ENCODE data around the gene COX14. TPM values are rescaled to one million over a fixed set of nuclear protein-coding genes. Genes with fewer than 3 reads are reported as not detected.
"Not testable (repeated sequence)": the region's sequence is repeated elsewhere in the genome, so short reads cannot be mapped to it uniquely, and the experiment has no call there.

COX14 gene
- polyA plus RNA-seq, 10 donors = 32.3 to 45.6 (median 40.0) TPM

DNA sequence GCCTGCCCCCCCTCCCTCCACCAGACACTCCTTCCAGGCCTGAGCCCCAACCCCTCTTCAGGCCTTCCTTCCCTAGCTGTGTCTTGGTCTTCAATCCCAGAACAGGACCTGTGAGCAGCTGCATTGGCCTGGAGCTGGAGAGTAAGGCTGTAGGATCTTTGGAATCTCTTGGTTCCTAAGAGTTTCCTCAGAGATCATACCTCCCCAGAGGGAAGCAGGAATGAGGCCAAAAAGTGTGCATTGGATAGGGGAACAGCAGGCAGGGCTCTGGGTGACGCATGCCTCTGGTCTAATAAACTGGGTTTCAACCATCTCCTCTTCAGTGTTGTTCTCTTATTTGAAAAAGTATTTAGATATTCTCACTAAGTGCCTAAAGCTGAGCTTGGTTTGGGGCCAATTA lies 28.7 kb upstream of the COX14 start:
- no peak for DNase-seq

DNA sequence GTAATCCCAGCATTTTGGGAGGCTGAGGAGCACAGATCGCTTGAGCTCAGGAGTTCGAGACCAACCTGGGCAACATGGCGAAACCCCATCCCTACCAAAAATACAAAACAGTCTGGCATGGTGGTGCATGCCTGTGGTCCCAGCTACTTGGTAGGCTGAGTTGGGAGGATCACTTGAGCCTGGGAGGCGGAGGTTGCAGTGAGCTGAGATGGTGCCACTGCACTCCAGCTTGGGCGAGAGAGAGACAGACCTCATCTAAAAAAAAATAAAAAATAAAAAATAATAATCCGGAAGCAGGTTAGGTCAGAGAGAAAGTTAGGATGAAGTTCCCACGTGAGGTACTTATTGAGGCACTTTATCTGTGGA lies 27.6 kb upstream of the COX14 start:
- DNase-seq = not testable (repeated sequence)

DNA sequence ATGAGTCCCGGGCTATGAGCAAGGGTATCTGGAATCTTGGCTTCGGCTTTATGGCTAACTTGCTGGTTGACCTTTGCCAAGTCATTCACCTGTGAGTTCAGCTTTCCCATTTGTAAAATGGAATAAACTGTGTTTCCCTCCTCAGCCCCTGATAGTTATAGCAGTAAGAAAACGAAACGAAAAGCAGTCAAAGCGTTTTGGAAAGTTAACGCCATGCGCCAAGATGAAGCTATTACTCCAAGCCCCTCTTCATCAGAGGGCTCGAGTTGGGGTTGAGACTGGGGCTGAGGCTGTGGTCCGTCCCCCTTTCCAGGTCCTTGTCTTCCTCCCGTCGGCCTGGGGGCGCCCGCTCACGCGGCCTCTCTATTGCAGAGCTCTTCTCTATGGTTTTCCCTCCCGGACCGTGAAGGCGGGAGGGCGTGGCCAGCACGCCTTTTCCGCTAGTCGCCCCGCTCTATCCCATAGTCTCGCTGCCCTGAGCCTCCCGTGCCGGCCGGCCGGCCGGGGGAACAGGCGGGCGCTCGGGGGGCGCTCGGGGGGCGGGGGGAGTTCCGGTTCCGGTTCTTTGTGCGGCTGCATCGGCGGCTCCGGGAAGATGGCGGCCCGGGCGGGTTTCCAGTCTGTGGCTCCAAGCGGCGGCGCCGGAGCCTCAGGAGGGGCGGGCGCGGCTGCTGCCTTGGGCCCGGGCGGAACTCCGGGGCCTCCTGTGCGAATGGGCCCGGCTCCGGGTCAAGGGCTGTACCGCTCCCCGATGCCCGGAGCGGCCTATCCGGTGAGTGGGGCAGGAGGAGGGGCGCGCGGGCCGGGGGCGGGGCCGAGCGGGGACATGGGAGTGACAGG lies 27.0 kb upstream of the COX14 start, which contains the start of gene SMARCD1:
TSS of gene SMARCD1 (plus strand) at position 568 of the 840 bp plus-strand sequence. CDS start at position 596, 28 bp downstream.
- peak; percentile 92 to 96 (median 95) for DNase-seq

DNA sequence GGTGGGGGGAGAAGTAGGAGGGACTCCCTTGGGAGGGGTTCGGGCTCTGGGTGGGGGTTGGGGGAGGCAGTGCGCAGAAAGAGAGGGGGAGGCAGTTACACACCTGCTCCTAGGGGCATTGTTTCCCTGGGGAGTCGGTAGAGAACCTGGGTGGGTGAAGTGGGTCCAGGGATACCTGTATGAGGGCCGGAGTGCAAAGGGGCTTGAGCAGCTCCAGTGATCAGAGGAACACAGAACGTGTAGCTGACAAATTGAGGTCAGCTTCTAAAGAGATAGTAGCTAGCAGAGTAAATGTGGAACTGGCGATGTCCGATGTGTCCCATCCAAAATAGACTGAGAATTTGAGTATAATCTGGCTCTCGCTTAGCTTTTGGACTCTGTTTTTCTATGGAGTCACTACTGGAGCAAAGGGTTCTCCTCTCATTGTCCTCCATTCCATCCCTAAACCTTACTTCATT lies 26.4 kb upstream of the COX14 start:
- peak in 1 of 3 donors; percentile 66 for DNase-seq

DNA sequence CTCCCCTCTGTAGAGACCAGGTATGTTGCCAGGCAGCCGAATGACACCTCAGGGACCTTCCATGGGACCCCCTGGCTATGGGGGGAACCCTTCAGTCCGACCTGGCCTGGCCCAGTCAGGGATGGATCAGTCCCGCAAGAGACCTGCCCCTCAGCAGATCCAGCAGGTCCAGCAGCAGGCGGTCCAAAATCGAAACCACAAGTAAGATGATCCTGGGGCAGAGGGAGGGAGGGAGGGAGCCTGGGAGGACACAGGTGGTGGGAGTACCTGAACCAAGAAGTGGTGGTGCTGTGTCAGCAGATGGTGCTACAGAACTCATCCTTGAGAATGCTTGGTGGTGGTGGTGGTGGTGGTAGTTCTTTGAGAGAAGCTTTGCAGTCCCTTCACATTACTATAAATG lies 25.9 kb upstream of the COX14 start:
- DNase-seq = no peak

DNA sequence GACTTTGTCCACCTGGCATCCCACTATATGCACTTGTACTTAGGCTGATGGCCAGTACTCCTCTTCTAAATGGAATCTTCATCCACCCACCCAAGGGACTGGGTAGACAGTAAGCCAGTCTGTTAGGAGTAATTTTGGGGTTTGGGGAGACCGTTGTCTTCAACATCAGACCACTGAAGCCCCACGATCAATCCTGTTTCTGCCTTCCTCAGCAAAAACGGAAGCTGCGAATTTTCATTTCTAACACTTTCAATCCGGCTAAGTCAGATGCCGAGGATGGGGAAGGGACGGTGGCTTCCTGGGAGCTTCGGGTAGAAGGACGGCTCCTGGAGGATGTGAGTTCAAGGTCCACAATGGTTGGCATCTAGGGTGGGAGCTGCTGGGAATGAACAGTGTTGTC lies 24.9 kb upstream of the COX14 start:
- DNase-seq = no peak

DNA sequence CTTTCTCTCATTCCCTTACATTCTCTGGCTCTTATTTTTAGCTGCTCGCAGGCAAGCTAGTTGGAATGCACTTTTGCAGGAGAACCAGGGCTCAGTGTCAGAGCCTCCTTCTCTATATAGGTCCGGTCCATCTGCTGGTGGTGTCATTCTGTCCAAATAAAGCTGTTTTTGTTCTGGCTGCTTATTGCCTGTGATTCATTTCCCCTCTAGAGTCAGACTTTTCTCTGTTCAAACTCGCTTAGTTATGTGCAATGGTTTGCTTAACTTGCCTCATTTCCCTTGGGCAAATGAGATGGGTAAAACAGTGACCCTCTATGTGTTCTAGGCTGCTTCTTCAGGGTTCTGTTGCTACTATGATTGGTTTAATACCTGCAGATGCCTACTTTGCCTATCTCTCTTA lies 24.0 kb upstream of the COX14 start:
- DNase-seq = no peak

DNA sequence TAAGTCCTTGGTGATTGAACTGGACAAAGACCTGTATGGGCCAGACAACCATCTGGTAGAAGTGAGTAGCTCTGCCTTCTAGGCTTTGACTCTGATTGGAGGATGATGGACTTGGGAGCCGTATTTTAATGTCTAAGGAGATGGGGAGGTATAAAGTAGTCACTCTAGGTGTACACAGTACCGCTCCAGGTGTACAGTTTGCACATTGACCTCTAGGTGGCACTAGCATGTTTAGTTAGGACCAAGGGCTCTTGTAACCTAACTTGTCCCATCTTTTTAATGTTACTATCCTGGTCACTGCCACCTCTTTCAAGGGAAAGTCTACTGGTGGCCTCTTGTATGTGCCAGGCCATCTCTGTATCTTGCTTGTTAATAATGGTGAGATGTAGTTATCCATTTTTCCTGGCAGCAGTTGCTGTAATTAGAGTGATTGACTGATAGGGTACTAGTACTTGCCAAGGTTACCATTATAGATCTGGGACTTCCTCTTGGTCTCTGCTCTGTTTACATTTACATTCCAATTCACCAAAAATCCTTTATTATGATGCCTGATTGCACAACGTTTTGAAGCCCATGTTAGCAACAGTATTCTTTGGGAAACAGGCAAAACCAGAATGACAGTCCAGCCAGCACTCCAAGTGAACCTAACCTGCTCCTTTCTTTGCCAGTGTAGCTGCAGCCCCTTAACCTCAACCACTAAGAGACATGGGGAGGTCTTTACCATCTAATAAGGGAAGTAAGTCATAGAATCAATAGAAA lies 23.3 kb upstream of the COX14 start:
- peak in 2 of 3 donors; percentile 33 to 57 for DNase-seq

DNA sequence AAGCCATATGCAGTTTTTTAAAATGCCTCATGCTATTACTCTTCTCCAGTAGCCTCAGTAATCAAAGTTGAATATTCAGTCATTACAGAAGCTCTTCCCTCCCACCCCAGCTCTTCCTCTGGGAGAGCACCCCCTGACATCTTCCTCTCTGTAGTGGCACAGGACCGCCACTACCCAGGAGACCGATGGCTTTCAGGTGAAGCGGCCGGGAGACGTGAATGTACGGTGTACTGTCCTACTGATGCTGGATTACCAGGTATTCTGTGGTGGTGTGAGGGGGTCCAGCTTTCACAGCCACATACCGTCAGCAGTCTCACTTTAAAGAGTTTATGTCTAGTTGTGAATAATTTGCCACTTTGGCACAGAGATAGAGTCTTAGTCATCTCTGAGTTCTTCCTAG lies 22.3 kb upstream of the COX14 start:
- DNase-seq = no peak

DNA sequence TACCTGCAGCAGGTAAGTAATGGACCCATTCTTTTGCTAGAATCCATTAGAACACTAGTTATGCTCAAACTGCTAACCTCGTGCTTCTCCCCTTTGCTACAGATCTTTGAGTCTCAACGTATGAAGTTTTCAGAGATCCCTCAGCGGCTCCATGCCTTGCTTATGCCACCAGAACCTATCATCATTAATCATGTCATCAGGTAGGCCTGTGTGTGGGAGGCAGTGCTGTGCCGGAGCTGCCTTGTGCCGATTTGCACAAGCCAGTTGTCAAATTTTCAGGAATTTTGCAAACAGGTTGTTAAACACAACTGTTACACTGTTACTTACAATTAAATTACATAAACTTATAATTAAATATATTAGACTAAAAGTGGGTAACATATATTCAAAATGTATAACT lies 21.6 kb upstream of the COX14 start:
- DNase-seq = no peak

DNA sequence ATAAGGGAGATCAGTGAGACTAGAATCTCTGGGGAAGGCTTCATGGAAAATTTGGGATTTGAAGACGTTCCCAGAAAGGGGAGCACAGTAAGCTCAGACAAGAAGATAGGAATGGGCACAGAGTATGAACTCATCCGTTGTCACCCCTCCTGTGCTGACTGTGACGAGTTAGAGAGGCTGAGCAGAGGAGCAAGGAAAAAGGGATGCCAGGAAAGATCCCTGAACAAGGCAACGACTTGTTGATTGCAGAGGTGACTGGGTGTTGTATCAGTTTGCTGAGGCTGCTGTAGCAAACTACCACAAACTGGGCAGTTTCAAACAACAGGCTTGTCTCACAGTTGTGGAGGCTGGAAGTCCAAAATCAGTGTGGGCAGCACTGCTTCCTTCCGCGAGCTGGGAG lies 14.1 kb upstream of the COX14 start:
- DNase-seq = no peak

DNA sequence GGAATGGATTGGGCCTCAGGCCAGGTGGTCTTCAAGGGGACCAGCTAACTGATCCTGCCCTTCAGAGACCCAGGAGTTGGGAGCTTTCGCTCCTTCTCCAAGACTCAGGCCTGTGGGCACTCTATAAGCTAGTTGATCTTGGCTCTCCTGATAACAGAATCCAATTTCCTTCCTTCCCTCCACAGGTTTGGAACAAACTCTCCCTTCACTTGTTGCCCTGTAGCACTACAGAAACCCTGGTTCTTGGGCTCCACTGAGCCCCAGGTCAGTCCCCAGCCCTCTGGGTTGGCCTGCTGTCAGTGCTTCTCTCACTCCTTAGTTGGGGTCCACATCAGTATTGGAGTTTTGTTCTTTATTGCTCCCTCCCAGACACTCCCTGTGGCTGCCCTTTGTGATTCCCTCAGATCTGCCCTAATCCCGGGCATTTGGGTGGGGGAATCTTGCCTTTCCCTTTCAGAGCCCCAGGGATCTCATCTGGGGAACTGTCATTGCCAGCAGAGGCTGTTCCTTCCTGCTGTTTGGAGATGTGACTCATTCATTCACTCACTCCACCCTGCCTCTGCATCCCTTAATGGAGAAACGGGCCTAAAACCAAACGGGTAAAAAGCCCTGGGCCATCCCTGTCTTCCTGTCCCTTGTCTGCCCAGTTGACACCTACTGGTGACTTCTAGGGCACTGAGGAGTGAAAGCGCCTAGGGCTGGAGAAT lies 12.6 kb upstream of the COX14 start:
- no peak for DNase-seq

DNA sequence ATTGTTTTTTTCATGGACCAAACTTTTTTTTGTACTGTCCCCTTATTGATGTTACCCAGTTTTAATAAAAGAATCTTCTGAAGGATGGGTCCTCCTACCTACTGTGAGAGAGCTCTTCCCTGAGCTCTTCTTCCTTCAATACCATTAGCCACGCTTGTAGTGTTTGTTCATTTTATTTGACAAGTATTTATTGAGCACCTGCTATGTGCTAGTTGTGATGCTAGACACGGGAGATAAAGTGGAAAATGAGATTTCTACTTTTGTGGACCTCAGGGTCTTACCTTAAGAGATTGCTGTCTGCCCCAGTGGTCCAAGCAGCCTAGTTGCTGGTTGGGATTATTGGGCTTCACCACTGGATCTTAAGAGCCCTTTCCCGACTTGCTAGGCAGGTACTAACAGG lies 11.5 kb upstream of the COX14 start:
- no peak for DNase-seq

DNA sequence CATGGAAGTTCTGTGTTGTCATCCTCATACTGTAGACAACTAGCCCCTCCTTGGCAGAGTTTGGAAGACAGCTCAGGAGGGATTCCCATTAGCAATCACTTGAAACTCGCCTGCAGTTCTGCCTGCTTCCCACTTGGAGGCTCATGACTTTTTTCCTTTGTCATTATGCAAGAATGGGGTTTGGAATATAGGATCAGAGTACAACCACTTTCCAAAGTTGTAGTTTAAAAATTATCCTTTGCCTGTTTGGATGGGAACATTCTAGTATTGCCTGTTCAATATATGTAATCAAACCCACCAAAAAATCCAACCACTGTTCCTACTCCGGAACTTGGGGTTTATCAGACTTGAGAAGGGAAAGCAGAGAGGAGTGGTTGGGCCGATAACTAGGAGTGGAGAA lies 10.4 kb upstream of the COX14 start:
- peak in 2 of 3 donors; percentile 26 to 57 for DNase-seq

DNA sequence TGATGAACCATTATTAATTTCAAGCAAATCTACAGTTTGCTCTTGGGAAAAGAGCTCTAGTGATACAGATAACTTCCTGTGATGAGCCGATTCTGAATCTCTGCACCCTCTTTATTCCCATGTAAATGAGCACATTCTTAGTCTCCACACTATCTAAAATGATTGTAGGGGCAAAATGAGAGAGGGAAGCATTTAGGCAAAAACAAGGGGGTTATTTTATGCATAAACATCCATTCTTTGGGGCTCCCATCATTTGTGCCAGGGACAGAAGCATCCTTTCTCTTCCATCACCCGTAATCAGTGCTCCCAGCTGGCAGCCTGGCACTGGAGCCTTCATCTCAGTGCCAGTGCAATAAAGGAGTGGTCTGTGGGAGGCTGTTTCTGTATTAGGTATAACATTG lies 9.9 kb upstream of the COX14 start:
- no peak for DNase-seq

DNA sequence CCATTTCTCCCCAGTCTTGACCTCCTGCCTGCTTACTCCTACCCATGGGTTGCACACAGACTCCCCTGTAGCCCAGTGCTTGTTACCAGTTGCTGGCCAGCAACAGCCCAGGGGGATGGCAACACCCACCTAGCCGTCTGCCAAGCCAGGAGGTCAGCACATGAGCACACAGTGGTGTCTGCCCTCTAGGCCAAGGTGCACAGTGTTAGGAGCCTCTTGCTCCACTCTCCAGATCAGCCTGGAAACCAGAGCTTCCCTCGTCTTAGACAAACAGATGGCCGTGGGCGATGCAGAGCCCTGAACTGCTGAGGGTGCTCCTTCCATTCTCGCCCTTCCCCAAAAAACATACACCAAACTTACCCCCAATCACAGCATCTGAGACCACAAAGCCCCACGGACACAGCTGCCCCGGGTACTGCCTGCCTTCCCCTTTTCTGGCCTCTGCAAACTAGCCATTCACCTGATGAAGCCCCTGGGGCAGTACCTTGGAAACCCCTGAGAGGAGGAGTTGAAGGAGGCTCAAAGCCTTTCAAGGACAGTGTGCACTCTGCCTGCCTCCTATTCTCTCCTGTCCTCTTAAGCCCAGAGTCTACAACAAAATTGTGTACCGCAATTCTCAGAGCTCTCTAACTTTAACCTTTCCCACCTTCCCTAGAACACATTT lies 9.3 kb upstream of the COX14 start:
- DNase-seq = no peak

DNA sequence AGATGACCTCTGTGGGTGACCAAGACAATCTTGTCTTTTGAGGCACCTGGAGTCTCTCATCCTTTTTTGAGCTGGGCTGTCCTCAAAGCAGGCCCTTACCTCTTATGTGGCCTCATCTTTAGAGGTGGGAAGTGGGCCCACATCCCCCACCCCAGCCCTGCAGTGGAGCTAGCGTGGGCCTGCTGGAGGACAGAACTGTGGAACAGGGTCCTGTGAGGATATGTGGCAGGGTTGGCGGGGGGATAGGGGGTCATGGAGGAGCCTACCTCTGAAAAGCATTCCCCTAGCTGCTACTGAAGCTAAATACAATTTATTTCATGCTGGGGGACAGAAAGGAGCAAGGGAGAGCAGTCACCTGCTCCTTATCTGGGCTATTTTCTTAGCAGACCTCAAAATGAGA lies 8.7 kb upstream of the COX14 start:
- no peak for DNase-seq

DNA sequence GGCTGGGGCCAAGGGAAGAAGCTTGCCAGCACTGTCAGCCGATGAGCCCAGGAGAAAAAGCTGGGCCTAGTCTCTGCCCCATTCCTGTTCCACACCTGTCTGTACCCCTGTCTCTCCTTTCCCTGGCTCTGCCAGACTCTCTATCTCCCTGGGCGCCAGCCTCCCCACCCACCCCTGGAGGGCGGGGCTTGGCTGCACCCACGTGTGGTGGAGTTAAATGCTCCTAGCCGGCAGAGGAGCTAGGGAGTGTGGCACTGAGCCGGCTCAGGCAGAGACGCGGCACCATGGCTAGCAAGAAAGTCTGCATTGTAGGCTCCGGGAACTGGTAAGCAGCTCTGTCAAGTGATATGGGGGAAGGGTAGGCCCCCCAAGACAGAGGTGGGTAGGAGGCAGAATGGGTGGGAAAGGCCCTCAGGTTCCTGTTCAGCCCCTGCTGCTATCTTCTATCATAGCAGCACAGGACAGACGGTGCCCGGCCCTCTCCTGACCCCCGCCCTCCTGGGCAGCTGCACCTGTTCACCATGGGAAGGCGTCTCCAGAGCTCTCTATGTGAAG lies 8.2 kb upstream of the COX14 start, which contains the start of gene GPD1:
TSS of gene GPD1 (plus strand) at position 242 of the 555 bp plus-strand sequence. CDS start at position 285, 43 bp downstream.
- peak; percentile 41 to 54 (median 43) for DNase-seq

DNA sequence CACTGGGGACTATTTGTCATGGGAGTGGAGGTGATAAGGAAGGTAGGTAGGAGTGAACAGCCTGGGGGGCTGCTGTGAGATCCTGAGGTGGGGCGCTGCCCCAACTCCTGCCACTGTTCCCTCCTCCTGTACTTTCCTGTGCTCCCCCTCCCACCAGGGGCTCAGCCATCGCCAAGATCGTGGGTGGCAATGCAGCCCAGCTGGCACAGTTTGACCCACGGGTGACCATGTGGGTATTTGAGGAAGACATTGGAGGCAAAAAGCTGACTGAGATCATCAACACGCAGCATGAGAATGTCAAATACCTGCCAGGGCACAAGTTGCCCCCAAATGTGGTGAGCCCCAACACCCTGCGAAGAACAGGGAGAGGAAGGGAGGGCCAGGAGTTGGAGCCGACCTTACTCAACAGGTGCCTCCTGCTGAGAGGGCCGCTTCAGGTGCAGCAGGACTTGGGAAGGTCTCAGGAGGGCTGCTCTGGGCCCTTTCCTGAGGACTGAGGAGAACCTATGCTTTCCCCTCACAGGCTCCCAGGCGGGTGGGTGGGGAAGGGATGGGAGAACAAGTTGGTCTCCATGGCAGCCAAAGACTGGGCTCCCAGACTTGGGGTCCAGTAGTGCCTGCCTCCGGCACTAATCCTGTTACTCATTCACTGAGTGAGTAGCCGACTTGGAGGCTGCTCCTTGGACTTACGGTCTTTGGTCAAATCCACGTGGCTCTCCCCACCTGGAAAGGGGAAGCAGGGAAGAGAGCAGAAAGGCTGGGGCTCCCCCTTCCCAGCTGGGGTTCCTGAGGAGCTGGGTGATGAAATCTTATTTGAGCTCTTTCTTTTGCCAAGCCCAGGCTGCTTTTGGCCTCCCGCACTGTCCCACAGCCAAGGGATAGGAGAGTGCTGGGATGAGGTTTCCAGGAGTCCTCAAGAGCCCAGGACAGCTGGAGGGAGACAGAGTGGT lies 7.3 kb upstream of the COX14 start:
- peak; percentile 28 to 66 (median 38) for DNase-seq

DNA sequence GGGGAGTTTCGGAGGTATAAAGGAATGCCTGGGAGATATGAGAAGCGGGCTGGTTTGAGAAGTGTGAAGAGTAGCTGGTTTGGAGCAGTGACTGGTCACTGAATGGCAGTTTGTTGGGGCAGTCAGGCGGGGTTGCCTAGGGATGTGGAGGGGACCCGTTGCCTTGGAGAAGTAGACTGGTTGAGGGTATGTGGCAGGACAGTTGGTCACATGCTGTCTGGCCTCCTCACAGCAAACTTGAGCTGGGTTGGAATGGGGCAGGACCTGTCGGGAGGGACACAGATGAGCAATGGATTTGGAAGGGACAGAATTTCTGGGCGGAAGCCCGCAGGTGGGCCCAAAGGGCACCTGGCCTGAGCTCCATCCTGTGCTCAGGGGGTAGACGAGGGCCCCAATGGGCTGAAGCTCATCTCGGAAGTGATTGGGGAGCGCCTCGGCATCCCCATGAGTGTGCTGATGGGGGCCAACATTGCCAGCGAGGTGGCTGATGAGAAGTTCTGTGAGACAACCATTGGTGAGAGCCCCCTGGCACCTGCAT lies 6.1 kb upstream of the COX14 start:
- no peak for DNase-seq
